HL-60 (cell line): ENCODE results near the gene COBL.

Experiments used
- DNase-seq, 2 experiments: peaks; one replicate each; pipeline ENCODE4 v3.0.0-alpha.2; 2010 to 2020; ENCODE audit warnings: low read depth in 1 of 2, low spot score in 1 of 2
- H3K27ac ChIP-seq: fragments of 250-450 bp; sonication (Bioruptor Pico); replicated peaks from 2 replicates; pipeline ENCODE4 v1.5.1; 2020; ENCODE audit warnings: mild to moderate bottlenecking, moderate library complexity
- H3K27me3 ChIP-seq: fragments of 250-450 bp; sonication (Bioruptor Pico); 2 replicates; pipeline ENCODE4 v1.5.1; 2021; ENCODE audit warnings: mild to moderate bottlenecking, moderate library complexity; ENCODE audit not compliant: insufficient read depth, poor library complexity, severe bottlenecking
- H3K4me3 ChIP-seq: replicated peaks from 2 replicates; pipeline ENCODE4 v1.5.1; 2011; ENCODE audit warnings: mild to moderate bottlenecking, control low read depth, low read length; ENCODE audit not compliant: insufficient read depth
- GABPA ChIP-seq: IDR thresholded peaks from 2 replicates; pipeline ENCODE4 v1.6.1; 2012; ENCODE audit warnings: low read depth
- POLR2AphosphoS5 ChIP-seq: IDR thresholded peaks from 2 replicates; pipeline ENCODE4 v1.6.1; 2012; ENCODE audit warnings: low read depth
- SPI1 ChIP-seq: IDR thresholded peaks from 2 replicates; pipeline ENCODE4 v1.6.1; 2012; ENCODE audit warnings: low read depth, mild to moderate bottlenecking, borderline replicate concordance
- TF ChIP-seq, protein P1 (sequence below): IDR thresholded peaks from one replicate; pipeline ENCODE4 v1.5.1; 2011; ENCODE audit warnings: low read length, control low read depth, inconsistent platforms; ENCODE audit not compliant: insufficient read depth
- TF ChIP-seq, protein P2 (sequence below): IDR thresholded peaks from 2 replicates; pipeline ENCODE4 v1.6.1; 2012; ENCODE audit warnings: low read depth; ENCODE audit not compliant: insufficient replicate concordance

COBL gene

DNA sequence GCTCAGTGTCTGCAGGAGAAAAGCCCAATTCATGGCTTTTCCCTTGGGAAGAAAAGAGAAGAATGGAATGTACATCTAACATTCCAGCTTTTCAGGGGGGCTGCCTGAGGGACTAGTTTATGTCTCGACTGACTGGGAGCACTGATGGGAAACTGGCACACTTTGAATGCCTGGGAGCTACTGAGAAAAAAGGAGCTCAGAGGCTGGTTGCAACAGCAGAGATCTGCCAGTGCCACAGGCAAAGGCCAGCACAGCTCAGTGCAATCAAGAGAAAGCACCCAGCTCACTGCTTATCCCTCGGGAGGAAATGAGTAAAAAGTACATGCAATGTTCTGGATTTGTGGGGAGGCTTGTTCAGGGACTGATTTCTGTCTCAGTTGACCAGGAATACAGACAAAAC, 226.2 kb downstream of the COBL start:
- TF ChIP-seq, protein P1, sequence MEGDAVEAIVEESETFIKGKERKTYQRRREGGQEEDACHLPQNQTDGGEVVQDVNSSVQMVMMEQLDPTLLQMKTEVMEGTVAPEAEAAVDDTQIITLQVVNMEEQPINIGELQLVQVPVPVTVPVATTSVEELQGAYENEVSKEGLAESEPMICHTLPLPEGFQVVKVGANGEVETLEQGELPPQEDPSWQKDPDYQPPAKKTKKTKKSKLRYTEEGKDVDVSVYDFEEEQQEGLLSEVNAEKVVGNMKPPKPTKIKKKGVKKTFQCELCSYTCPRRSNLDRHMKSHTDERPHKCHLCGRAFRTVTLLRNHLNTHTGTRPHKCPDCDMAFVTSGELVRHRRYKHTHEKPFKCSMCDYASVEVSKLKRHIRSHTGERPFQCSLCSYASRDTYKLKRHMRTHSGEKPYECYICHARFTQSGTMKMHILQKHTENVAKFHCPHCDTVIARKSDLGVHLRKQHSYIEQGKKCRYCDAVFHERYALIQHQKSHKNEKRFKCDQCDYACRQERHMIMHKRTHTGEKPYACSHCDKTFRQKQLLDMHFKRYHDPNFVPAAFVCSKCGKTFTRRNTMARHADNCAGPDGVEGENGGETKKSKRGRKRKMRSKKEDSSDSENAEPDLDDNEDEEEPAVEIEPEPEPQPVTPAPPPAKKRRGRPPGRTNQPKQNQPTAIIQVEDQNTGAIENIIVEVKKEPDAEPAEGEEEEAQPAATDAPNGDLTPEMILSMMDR = no peak
- TF ChIP-seq, protein P2, sequence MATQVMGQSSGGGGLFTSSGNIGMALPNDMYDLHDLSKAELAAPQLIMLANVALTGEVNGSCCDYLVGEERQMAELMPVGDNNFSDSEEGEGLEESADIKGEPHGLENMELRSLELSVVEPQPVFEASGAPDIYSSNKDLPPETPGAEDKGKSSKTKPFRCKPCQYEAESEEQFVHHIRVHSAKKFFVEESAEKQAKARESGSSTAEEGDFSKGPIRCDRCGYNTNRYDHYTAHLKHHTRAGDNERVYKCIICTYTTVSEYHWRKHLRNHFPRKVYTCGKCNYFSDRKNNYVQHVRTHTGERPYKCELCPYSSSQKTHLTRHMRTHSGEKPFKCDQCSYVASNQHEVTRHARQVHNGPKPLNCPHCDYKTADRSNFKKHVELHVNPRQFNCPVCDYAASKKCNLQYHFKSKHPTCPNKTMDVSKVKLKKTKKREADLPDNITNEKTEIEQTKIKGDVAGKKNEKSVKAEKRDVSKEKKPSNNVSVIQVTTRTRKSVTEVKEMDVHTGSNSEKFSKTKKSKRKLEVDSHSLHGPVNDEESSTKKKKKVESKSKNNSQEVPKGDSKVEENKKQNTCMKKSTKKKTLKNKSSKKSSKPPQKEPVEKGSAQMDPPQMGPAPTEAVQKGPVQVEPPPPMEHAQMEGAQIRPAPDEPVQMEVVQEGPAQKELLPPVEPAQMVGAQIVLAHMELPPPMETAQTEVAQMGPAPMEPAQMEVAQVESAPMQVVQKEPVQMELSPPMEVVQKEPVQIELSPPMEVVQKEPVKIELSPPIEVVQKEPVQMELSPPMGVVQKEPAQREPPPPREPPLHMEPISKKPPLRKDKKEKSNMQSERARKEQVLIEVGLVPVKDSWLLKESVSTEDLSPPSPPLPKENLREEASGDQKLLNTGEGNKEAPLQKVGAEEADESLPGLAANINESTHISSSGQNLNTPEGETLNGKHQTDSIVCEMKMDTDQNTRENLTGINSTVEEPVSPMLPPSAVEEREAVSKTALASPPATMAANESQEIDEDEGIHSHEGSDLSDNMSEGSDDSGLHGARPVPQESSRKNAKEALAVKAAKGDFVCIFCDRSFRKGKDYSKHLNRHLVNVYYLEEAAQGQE = no peak
- TF ChIP-seq POLR2AphosphoS5 (no peak), SPI1 (no peak), GABPA (no peak)
- Histone ChIP-seq H3K4me3 (no peak overlapping the region), H3K27ac (no peak overlapping the region), H3K27me3 (no peaks in the 10 kb centered on the region)
- DNase-seq = no peak

DNA sequence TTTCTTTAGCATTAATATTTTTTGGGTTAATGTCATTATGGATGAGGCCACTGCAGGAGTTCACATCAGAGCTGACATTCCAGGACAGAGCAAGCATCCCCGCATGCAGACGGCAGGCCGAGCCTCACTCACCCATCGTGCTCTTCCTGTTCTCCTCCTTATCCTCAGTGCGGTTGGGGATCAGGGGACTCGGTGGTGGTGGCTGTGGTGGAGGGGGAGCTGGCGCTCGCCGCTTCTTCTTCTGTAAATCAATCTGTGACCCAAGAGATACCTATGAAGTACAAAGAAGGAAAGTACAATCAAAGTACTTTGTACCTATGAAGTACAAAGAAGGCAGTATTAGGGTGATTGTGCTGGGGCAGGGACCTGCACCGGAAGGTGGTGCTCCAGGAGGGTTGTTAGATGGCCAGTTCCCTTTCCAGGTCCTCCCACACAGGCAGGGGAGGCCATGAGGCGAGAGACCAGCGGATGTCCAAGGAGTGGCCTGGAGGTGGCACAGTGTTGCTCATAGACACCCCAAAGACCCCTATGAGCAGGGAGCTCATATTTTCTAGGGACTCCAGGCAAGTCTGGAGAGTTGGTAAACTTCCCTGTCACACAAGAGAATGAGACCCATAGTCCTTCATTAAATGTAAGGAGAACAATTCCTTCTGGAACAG, 231.4 kb downstream of the COBL start:
- no peak overlapping the region for H3K27ac ChIP-seq
- no peak for DNase-seq
- H3K4me3 ChIP-seq = no peak overlapping the region
- TF ChIP-seq, protein P2 = no peak
- TF ChIP-seq POLR2AphosphoS5 = no peak
- no peak for TF ChIP-seq GABPA
- TF ChIP-seq, protein P1 = no peak
- no peak for TF ChIP-seq SPI1
- no peaks in the 10 kb centered on the region for H3K27me3 ChIP-seq

DNA sequence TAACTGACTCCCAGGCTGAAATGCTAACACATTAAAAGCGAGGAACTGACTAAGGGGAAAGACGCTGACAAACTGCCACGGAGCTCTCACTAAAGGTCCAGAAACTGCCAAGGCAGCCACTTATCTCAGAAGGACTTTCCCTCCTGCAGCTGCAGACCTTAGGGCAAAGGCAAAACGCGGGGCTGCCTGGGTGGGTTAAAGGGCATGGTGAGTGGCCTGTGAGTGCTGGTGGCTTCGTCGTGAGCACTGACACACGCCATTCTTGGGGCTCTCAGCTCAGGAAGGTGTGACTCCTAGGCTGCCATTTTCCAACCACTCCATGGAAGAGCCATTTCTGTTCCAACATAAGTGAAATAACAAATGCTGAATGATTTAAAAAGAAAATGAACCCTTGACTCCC, 232.5 kb downstream of the COBL start:
- no peak for DNase-seq
- no peaks in the 10 kb centered on the region for H3K27me3 ChIP-seq
- TF ChIP-seq, protein P2 = no peak
- TF ChIP-seq, protein P1 = no peak
- TF ChIP-seq GABPA = no peak
- no peak for TF ChIP-seq POLR2AphosphoS5
- H3K27ac ChIP-seq = no peak overlapping the region
- H3K4me3 ChIP-seq = no peak overlapping the region
